H9 (cell line): ENCODE measurements around the gene RARS2. TPM values are rescaled to one million over a fixed set of nuclear protein-coding genes. Genes with fewer than 3 reads are reported as not detected.

ENCODE experiments used
- DNase-seq: peaks from one replicate; pipeline ENCODE4 v3.0.0-alpha.2; 2017
- H2AFZ ChIP-seq: one replicate; pipeline ENCODE4 v1.6.1; 2013; ENCODE audit warnings: mild to moderate bottlenecking, low read length, control low read depth, moderate library complexity
- H2AK5ac ChIP-seq: 2 replicates; pipeline ENCODE4 v1.6.1; 2013; ENCODE audit warnings: low read length, control low read depth, mixed read lengths; ENCODE audit not compliant: insufficient read length
- H2BK120ac ChIP-seq: one replicate; pipeline ENCODE4 v1.6.1; 2013; ENCODE audit warnings: low read depth, mild to moderate bottlenecking, low read length, control low read depth, inconsistent platforms; ENCODE audit not compliant: poor library complexity, severe bottlenecking
- H2BK12ac ChIP-seq: 2 replicates; pipeline ENCODE4 v1.6.1; 2013; ENCODE audit warnings: low read length, control low read depth, mixed read lengths, low read depth; ENCODE audit not compliant: insufficient read length
- H2BK15ac ChIP-seq: 2 replicates; pipeline ENCODE4 v1.6.1; 2013; ENCODE audit warnings: low read depth, low read length, control low read depth
- H2BK20ac ChIP-seq: one replicate; pipeline ENCODE4 v1.6.1; 2013; ENCODE audit warnings: low read depth, mild to moderate bottlenecking, low read length, control low read depth, inconsistent platforms; ENCODE audit not compliant: poor library complexity, severe bottlenecking
- H2BK5ac ChIP-seq: 2 replicates; pipeline ENCODE4 v1.6.1; 2013; ENCODE audit warnings: low read length, control low read depth, mixed read lengths; ENCODE audit not compliant: insufficient read length
- H3K14ac ChIP-seq: 2 replicates; pipeline ENCODE4 v1.6.1; 2013; ENCODE audit warnings: low read length, control low read depth; ENCODE audit not compliant: insufficient read depth
- H3K18ac ChIP-seq: 2 replicates; pipeline ENCODE4 v1.6.1; 2013; ENCODE audit warnings: low read depth, mild to moderate bottlenecking, mixed read lengths, low read length, control low read depth; ENCODE audit not compliant: insufficient read length
- H3K23ac ChIP-seq: 2 replicates; pipeline ENCODE4 v1.6.1; 2013; ENCODE audit warnings: low read length, control low read depth, mixed read lengths, low read depth; ENCODE audit not compliant: insufficient read length
- H3K23me2 ChIP-seq: 2 replicates; pipeline ENCODE4 v1.6.1; 2013; ENCODE audit warnings: low read depth, mild to moderate bottlenecking, mixed read lengths, low read length, control low read depth; ENCODE audit not compliant: insufficient read length, poor library complexity, severe bottlenecking
- H3K27ac ChIP-seq: 2 replicates; pipeline ENCODE4 v1.5.1; 2013; ENCODE audit warnings: low read length, control low read depth, mixed read lengths, low read depth; ENCODE audit not compliant: insufficient read length
- H3K27me3 ChIP-seq: 2 replicates; pipeline ENCODE4 v1.6.1; 2013; ENCODE audit warnings: low read length, control low read depth, inconsistent platforms; ENCODE audit not compliant: insufficient read depth
- H3K4ac ChIP-seq: 2 replicates; pipeline ENCODE4 v1.6.1; 2013; ENCODE audit warnings: low read depth, mild to moderate bottlenecking, control low read depth, inconsistent platforms, low read length, moderate library complexity
- H3K4me1 ChIP-seq: 2 replicates; pipeline ENCODE4 v1.6.1; 2013; ENCODE audit warnings: low read length, control low read depth, inconsistent platforms; ENCODE audit not compliant: insufficient read depth
- H3K4me2 ChIP-seq: 2 replicates; pipeline ENCODE4 v1.6.1; 2013; ENCODE audit warnings: low read length, control low read depth, mixed read lengths; ENCODE audit not compliant: insufficient read length, insufficient read depth
- H3K56ac ChIP-seq: 2 replicates; pipeline ENCODE4 v1.6.1; 2013; ENCODE audit warnings: low read depth, mild to moderate bottlenecking, mixed read lengths, low read length, control low read depth; ENCODE audit not compliant: insufficient read length
- H3K79me1 ChIP-seq: 2 replicates; pipeline ENCODE4 v1.6.1; 2013; ENCODE audit warnings: low read depth, mild to moderate bottlenecking, moderate library complexity, low read length, control low read depth, inconsistent platforms; ENCODE audit not compliant: insufficient read depth, poor library complexity, severe bottlenecking
- H3K79me2 ChIP-seq: 2 replicates; pipeline ENCODE4 v1.6.1; 2013; ENCODE audit warnings: low read length, control low read depth, inconsistent platforms; ENCODE audit not compliant: insufficient read depth
- H3K9ac ChIP-seq: 2 replicates; pipeline ENCODE4 v1.6.1; 2013; ENCODE audit warnings: low read length, control low read depth, mixed read lengths; ENCODE audit not compliant: insufficient read length; ENCODE audit errors: extremely low read depth
- H3K9me3 ChIP-seq: one replicate; pipeline ENCODE4 v1.6.1; 2013; ENCODE audit warnings: low read depth, low read length, inconsistent platforms; ENCODE audit not compliant: control insufficient read depth
- H3T11ph ChIP-seq: one replicate; pipeline ENCODE4 v1.6.1; 2013; ENCODE audit warnings: mild to moderate bottlenecking, low read length, control low read depth, inconsistent platforms
- H4K20me1 ChIP-seq: one replicate; pipeline ENCODE4 v1.6.1; 2013; ENCODE audit not compliant: control insufficient read depth, insufficient read length, insufficient read depth
- H4K5ac ChIP-seq: 2 replicates; pipeline ENCODE4 v1.6.1; 2013; ENCODE audit warnings: low read depth, mild to moderate bottlenecking, mixed read lengths, low read length, control low read depth; ENCODE audit not compliant: insufficient read length
- H4K8ac ChIP-seq: replicated peaks from 2 replicates; pipeline ENCODE4 v1.6.1; 2013; ENCODE audit warnings: low read length, control low read depth, mixed read lengths, low read depth; ENCODE audit not compliant: insufficient read length
- H4K91ac ChIP-seq: 2 replicates; pipeline ENCODE4 v1.6.1; 2013; ENCODE audit warnings: low read depth, mild to moderate bottlenecking, moderate library complexity, mixed read lengths, low read length, control low read depth; ENCODE audit not compliant: insufficient read length
- H3K27ac Mint-ChIP-seq, 3 experiments: 2 replicates in 2 of 3; 3 replicates in 1 of 3; pipeline ENCODE4 v1.8.0; 2020 to 2021; ENCODE audit warnings: mixed read lengths in 3 of 3, mild to moderate bottlenecking in 1 of 3, moderate library complexity in 1 of 3
- H3K27me3 Mint-ChIP-seq: 2 replicates; pipeline ENCODE4 v1.8.0; 2021; ENCODE audit warnings: low read depth, mild to moderate bottlenecking, moderate library complexity, mixed read lengths
- H3K36me3 Mint-ChIP-seq, 3 experiments: 2 replicates in 2 of 3; 3 replicates in 1 of 3; pipeline ENCODE4 v1.8.0; 2020 to 2021; ENCODE audit warnings: low read depth in 3 of 3, mixed read lengths in 3 of 3; ENCODE audit not compliant: insufficient read depth in 1 of 3
- H3K4me1 Mint-ChIP-seq, 2 experiments: 2 replicates each; pipeline ENCODE4 v1.8.0; 2020; ENCODE audit warnings: mixed read lengths in 2 of 2
- H3K4me3 Mint-ChIP-seq, 2 experiments: 2 replicates in 1 of 2; 3 replicates in 1 of 2; pipeline ENCODE4 v1.8.0; 2020 to 2021; ENCODE audit warnings: mild to moderate bottlenecking in 2 of 2, mixed read lengths in 2 of 2, moderate library complexity in 1 of 2
- H3K9me3 Mint-ChIP-seq, 2 experiments: 2 replicates in 1 of 2; 3 replicates in 1 of 2; pipeline ENCODE4 v1.8.0; 2020; ENCODE audit warnings: mild to moderate bottlenecking in 2 of 2, mixed read lengths in 2 of 2, moderate library complexity in 1 of 2
- CTCF ChIP-seq: fragments of 200-600 bp; sonication (generic); conservative IDR thresholded peaks from 3 replicates; pipeline ENCODE4 v1.8.0; 2021; ENCODE audit warnings: antibody characterized with exemption, mild to moderate bottlenecking
- WGBS: extraction: QIAGEN DNeasy Blood & Tissue Kit; methylation state at CpG from one replicate; pipeline ENCODE4 v1.1.7; 2013; ENCODE audit warnings: missing lambda C conversion rate, low lambda C conversion rate, mixed read lengths; ENCODE audit not compliant: insufficient read length; ENCODE audit errors: extremely low coverage; 5-methylcytosine and 5-hydroxymethylcytosine counted together
- total RNA-seq: library from RNA; stranded (reverse); gene quantifications from 2 replicates; pipeline ENCODE4 v1.2.1, GENCODE V29; 2021

The RARS2 gene
- total RNA-seq, 1 experiment from 2014 or later: 45.1 TPM

DNA sequence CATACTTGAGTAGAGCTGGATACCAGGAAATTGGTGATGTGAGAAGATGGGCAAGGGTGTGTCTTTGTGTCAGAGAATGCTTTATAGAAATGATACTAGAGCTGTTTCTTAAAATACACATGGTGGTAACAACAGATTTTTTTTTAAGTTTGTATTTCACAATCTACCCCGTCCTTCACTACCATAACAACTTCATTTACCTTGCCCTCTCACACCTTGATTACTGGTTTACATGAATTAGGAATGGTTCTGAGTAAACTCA is 45.4 kb downstream of the RARS2 start:
- H3K9me3 Mint-ChIP-seq: peaks cover 10% of the 10 kb centered on the region in 2 experiments; a peak in 2 of 5 replicates
- Histone ChIP-seq H2BK15ac (no peak overlapping the region), H2AK5ac (no peak overlapping the region), H4K5ac (no peak overlapping the region), H3K4me1 (no peaks in the 10 kb centered on the region), H3K23me2 (no peaks in the 10 kb centered on the region), H4K8ac (no peak overlapping the region), H3K4me2 (no peak overlapping the region), H3K79me1 (no peaks in the 10 kb centered on the region), H3K23ac (no peak overlapping the region), H3K27me3 (no peaks in the 10 kb centered on the region), H2BK20ac (no peak overlapping the region), H4K91ac (no peak overlapping the region), H2BK5ac (no peak overlapping the region), H3K9me3 (no peaks in the 10 kb centered on the region), H3K9ac (no peak overlapping the region), H3K56ac (no peak overlapping the region), H2AFZ (no peak overlapping the region), H3K27ac (no peak overlapping the region), H3T11ph (no peak overlapping the region), H2BK12ac (no peak overlapping the region), H3K79me2 (no peaks in the 10 kb centered on the region), H3K18ac (no peak overlapping the region), H4K20me1 (no peaks in the 10 kb centered on the region), H3K14ac (no peak overlapping the region), H3K4ac (no peak overlapping the region), H2BK120ac (no peak overlapping the region)
- DNase-seq: no peak
- H3K4me3 Mint-ChIP-seq: no peak overlapping the region
- H3K27me3 Mint-ChIP-seq: no peaks in the 10 kb centered on the region
- no peaks in the 10 kb centered on the region for H3K4me1 Mint-ChIP-seq
- peaks cover 37 to 71% (median 55%) of the 10 kb centered on the region in 3 experiments for H3K36me3 Mint-ChIP-seq
- WGBS: no CpG with 5 or more reads among the region's 1 CpG
- H3K27ac Mint-ChIP-seq: no peak overlapping the region
- TF ChIP-seq CTCF: no peak
